MCF 10A (cell line): ENCODE results near the gene PDE8B. TPM values are rescaled to one million over a fixed set of nuclear protein-coding genes. Genes with fewer than 3 reads are reported as not detected.

Experiments used
- BruUV-seq: library from RNA; stranded (reverse); fragments of 400-500 nt; replicated peaks from 2 replicates; lab custom pipeline; 2021; lab: Mats Ljungman, UMichigan
- CTCF ChIA-PET: fragments of 300-600 bp; sonication (Branson Sonifier 250); formaldehyde crosslinking; extraction: SDS; loops from one replicate; lab custom pipeline; 2021; ENCODE audit warnings: antibody characterized with exemption, inconsistent platforms; lab: Yijun Ruan, JAX
- POLR2A ChIA-PET: fragments of 300-600, 350-650 bp; sonication (Branson Sonifier 250); formaldehyde crosslinking; extraction: SDS; loops from one replicate; lab custom pipeline; 2020; ENCODE audit warnings: antibody characterized with exemption, inconsistent platforms; lab: Yijun Ruan, JAX
- DNase-seq: peaks from one replicate; pipeline ENCODE4 v3.0.0-alpha.2; 2018; ENCODE audit not compliant: unreplicated experiment
- H3K27ac Mint-ChIP-seq: one replicate; pipeline ENCODE4 v1.8.0; 2022; ENCODE audit warnings: mild to moderate bottlenecking, low read depth, mixed read lengths; ENCODE audit not compliant: unreplicated experiment
- H3K27me3 Mint-ChIP-seq: one replicate; pipeline ENCODE4 v1.8.0; 2022; ENCODE audit warnings: mixed read lengths; ENCODE audit not compliant: insufficient read depth, unreplicated experiment
- H3K36me3 Mint-ChIP-seq: one replicate; pipeline ENCODE4 v1.8.0; 2022; ENCODE audit warnings: mild to moderate bottlenecking, moderate library complexity, mixed read lengths; ENCODE audit not compliant: insufficient read depth, unreplicated experiment
- H3K4me1 Mint-ChIP-seq: one replicate; pipeline ENCODE4 v1.8.0; 2022; ENCODE audit warnings: mixed read lengths; ENCODE audit not compliant: insufficient read depth, unreplicated experiment
- H3K4me3 Mint-ChIP-seq: one replicate; pipeline ENCODE4 v1.8.0; 2022; ENCODE audit warnings: mild to moderate bottlenecking, moderate library complexity, mixed read lengths; ENCODE audit not compliant: unreplicated experiment
- H3K9me3 Mint-ChIP-seq: one replicate; pipeline ENCODE4 v1.8.0; 2022; ENCODE audit warnings: mixed read lengths; ENCODE audit not compliant: unreplicated experiment
- CTCF ChIP-seq: fragments of 200-600 bp; IDR thresholded peaks from one replicate; pipeline ENCODE4 v1.8.0; 2022; ENCODE audit warnings: antibody characterized with exemption, mild to moderate bottlenecking; ENCODE audit not compliant: unreplicated experiment
- intact Hi-C: fragments of 100-400 bp; cut with micrococcal nuclease; formaldehyde crosslinking; loops from 2 replicates; pipeline ENCODE4 v1.14.1; 2022
- total RNA-seq: library from RNA; stranded (reverse); gene quantifications from 2 replicates; pipeline ENCODE4 v1.2.3, GENCODE V29; 2022

Gene PDE8B
- total RNA-seq, 1 experiment from 2014 or later, result not detected

- H3K27ac Mint-ChIP-seq, result no peak overlapping the region
- no peak for TF ChIP-seq CTCF
- CTCF ChIA-PET, result no interaction called here
- H3K9me3 Mint-ChIP-seq, result no peaks in the 10 kb centered on the region
- H3K27me3 Mint-ChIP-seq, result no peaks in the 10 kb centered on the region
- peaks cover 13% of the 10 kb centered on the region for H3K4me1 Mint-ChIP-seq
- peak; percentile 67 for DNase-seq
- no peak overlapping the region for H3K4me3 Mint-ChIP-seq
- POLR2A ChIA-PET, result no interaction called here
- no TSS peak for BruUV-seq
- no peaks in the 10 kb centered on the region for H3K36me3 Mint-ChIP-seq
- intact Hi-C loops, result no loop called here
These were observed 146.3 kb downstream of the PDE8B start for GRCh38 chr5:77356740-77357139.

GRCh38 chr5:77358255-77359205 is 148.1 kb downstream of the PDE8B start:
- ChIA-PET POLR2A (no interaction called here), CTCF (interaction anchor here (0.7 to 1.5 kb wide), 2 partner anchors 63 to 119 kb away, joined by 4 read pairs; no protein-coding TSS in a partner anchor)
- H3K27me3 Mint-ChIP-seq, result no peaks in the 10 kb centered on the region
- intact Hi-C loops, result no loop called here
- H3K9me3 Mint-ChIP-seq, result no peaks in the 10 kb centered on the region
- no peak for TF ChIP-seq CTCF
- peak; percentile 48 for DNase-seq
- H3K4me3 Mint-ChIP-seq, result no peak overlapping the region
- BruUV-seq, result no TSS peak
- H3K4me1 Mint-ChIP-seq, result peaks cover 13% of the 10 kb centered on the region
- no peak overlapping the region for H3K27ac Mint-ChIP-seq
- no peaks in the 10 kb centered on the region for H3K36me3 Mint-ChIP-seq

GRCh38 chr5:77359231-77359630 is 148.8 kb downstream of the PDE8B start:
- ChIA-PET CTCF (interaction anchor here (0.9 to 1.5 kb wide), 2 partner anchors 18 to 119 kb away, joined by 4 read pairs; no protein-coding TSS in a partner anchor), POLR2A (no interaction called here)
- intact Hi-C loops, result no loop called here
- Mint-ChIP-seq H3K36me3 (no peaks in the 10 kb centered on the region), H3K27me3 (no peaks in the 10 kb centered on the region), H3K4me1 (peaks cover 13% of the 10 kb centered on the region), H3K4me3 (no peak overlapping the region), H3K9me3 (no peaks in the 10 kb centered on the region), H3K27ac (no peak overlapping the region)
- no peak for DNase-seq
- no peak for TF ChIP-seq CTCF
- no TSS peak for BruUV-seq

- peaks cover 13% of the 10 kb centered on the region for H3K4me1 Mint-ChIP-seq
- no TSS peak for BruUV-seq
- no peaks in the 10 kb centered on the region for H3K36me3 Mint-ChIP-seq
- intact Hi-C loops, result no loop called here
- POLR2A ChIA-PET, result no interaction called here
- TF ChIP-seq CTCF, result no peak
- H3K27ac Mint-ChIP-seq, result no peak overlapping the region
- H3K4me3 Mint-ChIP-seq, result no peak overlapping the region
- no peaks in the 10 kb centered on the region for H3K9me3 Mint-ChIP-seq
- no peak for DNase-seq
- CTCF ChIA-PET, result interaction anchor here (0.6 to 1.5 kb wide), 2 partner anchors 40 to 121 kb away, joined by 3 to 4 read pairs; no protein-coding TSS in a partner anchor
- H3K27me3 Mint-ChIP-seq, result no peaks in the 10 kb centered on the region
These were observed 149.9 kb downstream of the PDE8B start for GRCh38 chr5:77360381-77360780.
